NCI-H2081 treated with DMSO at 0.1 percent for 48 hours (cell line): Measurements from ENCODE around the gene RALGAPA2.

Experiments used
- DNase-seq: peaks from one replicate; lab custom pipeline; 2025; lab: John Stamatoyannopoulos, UW

RALGAPA2 gene

DNA sequence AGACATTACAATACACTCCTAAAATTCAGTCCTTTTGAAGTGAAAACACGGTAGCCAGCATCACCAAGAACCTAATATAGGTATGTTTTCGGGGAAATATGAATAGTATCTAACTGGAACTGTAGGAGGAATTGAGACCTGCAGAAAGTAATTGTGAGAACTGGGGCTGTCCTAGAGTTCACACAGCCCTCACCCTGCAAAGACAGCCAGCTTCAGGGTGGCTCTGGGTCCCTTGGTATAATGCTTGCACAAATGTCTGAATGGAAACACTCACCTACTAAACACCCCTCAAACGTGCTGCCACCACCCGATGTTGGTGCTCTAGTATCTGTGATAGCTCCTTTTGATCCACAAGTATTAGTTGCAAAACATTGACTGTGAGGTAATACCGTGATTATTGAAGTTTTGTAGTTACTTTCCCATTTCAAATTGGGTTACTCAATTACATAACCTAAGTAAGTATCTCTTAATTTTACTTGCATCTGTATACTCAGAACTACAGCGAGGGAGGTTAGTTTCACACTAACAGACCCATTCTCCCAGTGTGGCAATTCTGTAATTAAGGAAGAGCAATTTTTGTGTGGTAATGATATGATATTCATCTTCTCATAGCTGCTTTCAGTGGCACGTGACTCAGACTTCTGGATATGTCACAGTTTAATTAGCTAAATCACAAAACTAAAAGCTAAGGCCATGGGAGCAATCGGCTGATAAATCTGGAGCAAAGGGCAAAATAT, 215.0 kb downstream of the RALGAPA2 start:
- DNase-seq: no peak

DNA sequence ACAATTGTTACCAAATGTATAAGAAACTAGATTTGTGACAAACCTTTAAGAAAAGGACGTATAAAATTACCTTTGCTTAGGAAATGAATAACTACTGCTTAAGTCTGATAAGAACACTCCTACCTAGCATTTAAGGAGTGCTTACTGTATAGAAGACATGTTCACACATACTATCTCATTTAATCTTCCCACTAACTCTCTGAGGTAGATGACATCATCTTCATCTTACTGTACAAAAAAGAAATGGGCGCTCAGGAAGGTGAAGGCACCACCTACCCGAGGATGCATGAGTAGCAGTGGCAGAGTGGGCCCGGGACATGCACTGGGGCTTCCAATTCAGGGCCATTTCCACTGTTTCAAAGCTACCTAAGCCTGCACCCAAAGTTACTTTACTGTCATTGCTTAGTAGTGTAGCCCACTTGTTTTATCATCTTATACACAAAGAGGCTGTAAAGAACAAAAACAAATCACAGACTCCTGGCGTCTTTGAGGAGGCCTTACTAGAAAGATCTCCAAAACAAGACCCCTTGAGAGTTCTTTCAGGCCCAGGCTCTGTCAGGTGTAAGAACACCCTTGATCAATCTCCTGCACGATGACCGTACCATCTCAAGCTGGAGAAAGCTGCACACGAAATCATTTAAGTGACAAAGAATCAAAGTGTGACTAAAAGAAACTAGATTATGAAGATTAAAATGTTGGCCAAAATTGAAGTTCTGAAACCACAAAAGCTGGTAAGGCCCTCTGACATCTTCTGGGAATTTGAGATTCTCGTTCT, 216.5 kb downstream of the RALGAPA2 start:
- no peak for DNase-seq

DNA sequence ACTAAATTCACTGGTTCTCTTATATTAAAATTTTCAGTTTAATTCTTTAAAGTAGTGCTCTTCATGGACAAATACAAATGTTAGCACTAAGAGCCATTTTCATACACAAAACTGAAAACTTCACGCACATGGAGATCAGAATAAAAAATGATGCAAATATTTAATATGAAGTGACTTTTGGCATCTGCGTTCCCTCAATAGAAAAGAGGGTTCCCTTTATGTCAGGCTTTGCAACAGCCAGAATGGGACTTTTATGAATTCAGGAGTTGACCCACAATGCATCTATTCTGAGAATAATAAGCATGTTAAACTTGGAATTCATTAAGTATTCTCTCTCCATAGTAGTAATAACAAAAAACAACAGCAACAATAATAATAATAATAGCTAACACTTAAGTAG, 218.7 kb downstream of the RALGAPA2 start:
- DNase-seq: no peak

DNA sequence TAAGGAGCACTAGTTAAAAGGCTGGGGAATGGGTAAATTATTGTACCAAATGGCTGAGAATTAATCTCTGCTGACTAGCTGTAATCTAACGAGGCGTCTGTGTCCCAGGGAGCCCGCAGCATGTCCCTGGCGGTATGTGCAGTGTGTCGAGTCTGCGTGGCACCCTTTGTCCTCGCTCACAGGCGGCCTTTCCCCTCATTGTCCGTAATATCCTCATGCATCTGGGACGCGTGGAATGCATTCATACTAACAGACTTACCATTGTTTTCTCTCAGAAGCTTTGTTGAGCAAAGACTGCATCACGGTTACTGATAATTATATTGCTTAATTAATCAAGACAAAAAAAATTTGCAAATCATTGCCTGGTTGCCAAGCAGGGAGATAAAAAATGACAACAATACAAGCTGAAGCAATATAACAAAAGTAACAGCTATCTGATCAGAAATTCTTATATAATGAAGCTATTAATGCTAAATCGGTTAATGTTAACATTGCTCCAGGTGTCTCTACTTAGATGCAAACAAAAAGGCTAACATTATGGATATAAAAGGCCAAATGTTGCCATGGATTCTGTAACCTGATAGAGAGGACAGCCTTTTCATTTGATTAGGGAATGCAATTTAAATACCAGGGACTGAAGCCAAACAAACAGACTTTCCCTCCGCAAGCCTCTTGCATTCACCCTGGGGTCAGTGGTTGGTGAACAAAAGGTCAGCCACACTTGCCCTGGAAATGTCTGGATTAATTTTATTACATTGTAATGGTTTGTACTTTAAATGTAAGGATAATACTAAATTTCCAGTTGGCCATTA, 219.7 kb downstream of the RALGAPA2 start:
- peak; percentile 90 for DNase-seq

DNA sequence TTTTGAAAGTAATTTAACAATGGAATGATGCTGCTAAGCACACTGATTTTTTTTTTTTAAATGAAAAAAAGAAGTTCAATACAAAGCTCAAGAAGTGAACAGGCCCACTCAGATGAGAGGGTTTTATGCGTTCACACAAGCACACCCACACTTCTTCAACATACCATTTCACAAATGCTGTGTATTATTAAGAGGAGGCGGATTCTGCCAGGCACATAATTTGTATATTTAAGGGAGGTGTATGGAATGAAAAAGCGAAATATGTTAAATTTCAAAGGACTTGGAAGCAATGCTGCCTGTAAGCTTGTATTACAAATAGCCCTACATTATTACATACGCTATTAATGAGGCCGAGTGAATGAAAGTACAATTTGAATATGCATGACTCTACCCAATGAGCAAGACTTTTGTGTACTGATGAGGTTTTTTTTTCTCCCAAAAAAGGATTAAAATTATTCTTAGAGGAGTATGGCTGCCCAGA, 220.6 kb downstream of the RALGAPA2 start:
- DNase-seq: no peak

DNA sequence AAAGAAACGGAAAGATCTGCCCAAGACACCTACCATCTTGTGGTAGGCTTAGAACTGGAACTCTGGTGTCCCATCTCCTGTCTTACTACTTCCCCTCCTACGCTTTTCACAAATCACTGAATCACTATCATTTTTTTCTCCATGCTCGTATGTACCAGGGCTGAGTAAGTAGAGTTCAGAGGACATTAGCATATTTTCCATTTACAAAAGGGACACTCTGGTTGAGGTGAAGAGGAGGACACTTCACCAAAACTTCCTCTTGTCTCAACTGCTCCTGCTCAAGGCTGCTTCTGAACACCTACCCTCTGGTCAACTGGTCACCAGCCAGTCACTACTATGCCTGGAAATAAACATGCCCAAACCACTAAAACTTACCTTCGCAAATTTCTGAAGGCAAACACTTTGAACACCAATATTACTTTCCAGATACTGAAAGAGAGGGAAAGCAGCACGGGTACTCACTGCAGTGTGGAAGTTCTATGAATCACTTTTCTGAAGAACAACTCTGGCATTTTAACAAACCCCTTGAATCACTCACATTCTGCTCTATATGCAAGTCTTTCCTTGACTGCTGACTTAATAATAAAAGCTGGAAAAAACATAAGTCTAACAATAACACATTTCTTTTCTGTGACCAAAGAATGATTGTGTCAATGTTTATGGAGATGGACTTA, 221.2 kb downstream of the RALGAPA2 start:
- no peak for DNase-seq

DNA sequence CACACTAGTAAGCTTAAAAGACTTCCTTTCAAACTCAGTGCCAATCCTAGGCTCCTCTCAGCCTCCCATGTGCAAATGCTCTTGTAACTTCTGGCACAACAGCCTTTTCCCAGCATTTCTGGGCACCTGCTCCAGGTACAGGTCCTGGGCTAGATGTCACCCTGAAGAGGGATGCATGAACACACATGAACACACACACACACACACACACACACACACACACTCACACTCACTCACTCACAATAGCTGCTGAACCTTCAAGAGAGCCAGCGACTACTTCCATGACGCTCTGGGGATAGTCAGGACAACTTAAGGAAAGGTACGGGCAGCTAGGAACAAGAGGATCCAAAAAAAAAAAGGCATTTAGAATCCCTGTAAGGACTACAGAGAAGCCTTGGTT, 221.8 kb downstream of the RALGAPA2 start:
- no peak for DNase-seq

DNA sequence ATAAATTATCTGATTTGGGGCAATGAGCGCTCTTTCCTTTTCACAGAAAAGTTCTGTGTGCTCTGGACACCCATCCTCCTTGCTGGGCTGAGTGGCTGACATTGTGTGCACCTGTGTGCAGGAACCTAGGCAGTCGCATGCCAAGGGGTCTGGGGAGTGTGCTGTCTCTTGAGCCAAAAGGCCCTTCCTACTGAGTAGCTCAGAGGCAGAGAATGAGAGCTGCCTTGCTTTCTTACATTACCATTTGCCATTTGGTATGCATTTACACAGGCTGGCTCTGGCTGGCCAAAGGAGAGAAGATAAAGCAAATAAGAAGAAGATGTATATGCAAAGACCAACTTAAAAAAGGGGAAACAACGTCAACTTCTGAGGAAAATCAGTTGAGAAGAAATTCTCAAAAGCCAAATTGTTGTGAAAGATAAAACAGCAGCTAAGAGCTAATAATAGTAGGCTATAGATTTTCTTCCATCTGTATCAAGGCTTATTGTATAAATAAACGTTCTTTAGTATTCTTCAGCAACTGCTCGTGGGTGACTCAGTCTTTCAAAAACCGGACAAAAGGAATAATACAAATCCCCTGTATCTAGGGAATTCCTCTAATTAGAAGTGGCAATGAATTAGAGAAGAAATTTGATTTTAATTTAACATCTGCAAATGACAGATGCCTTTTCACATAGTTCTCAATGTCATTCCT, 222.6 kb downstream of the RALGAPA2 start:
- DNase-seq: no peak

DNA sequence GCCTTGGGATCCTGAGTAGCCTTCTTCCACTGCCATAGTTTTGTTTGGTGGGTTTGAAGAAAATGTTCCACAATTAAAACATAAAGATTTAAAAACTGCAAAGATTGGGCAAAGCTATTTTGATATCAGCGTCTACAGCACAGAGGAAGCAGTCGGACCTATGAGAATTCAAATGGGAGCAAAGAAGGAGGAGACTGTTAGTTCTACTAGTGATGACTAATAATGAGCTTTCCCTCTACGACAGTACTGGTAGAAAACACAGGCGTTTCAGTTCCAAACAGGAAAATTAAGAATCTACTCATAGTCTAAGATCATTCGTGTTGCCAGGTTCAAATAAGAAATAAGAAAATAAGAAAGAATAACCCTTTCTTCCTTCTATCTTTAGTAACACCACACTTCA, 223.4 kb downstream of the RALGAPA2 start:
- DNase-seq: no peak

DNA sequence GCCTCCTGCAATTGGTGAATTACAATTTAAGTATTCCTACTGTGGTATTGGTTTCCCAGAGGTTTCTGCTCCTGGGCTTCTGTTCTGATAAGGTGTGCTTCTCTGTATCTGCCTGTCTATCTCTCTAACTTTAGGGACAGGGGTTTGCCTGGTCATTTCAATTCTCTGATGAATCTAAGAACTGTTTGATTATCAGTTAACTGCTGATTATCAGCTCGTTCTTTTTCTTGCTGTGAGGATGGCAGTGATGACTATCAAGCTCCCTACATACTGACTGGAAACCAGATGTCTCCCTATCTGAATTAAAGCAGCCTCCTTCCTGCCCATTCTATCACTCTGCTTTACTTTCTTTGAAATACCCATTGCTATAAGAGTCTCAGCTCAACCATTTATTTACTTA, 224.1 kb downstream of the RALGAPA2 start:
- DNase-seq: no peak

DNA sequence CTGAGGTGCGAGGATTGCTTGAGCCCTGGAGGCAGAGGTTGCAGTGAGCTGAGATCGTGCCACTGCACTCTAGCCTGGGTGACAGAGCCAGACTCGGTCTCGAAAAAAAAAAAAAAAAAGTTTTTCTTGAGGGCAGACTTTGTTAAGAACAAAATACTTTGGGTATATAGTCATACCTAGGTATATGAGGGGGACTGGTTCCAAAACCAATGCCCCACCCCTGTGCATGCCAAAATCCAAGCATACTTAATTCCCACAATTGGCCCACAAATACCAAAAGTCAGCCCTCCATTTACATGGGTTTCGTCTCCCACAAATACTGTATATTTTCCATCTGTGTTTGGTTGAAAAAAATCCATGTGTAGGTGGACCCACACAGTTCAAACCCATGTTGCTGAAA, 224.6 kb downstream of the RALGAPA2 start:
- no peak for DNase-seq

DNA sequence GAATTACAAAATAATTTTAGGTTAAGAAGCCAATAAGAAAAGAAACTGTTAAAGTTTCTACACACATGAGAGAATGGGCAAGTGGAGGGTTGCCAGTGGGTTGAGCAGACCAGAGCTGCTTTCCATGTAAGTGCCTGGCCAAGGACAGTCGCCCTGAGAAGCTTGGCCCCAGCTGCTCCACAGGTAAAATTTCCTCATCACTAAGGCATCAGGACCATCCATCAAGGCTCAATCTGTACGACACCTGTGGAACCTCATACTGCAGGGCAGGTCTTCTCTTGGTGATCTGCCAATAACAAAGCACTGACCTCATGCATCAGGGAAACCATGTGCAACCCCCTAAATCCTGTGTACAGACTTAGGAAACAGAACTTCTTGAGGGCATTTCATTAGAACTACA, 229.1 kb downstream of the RALGAPA2 start:
- DNase-seq: no peak

DNA sequence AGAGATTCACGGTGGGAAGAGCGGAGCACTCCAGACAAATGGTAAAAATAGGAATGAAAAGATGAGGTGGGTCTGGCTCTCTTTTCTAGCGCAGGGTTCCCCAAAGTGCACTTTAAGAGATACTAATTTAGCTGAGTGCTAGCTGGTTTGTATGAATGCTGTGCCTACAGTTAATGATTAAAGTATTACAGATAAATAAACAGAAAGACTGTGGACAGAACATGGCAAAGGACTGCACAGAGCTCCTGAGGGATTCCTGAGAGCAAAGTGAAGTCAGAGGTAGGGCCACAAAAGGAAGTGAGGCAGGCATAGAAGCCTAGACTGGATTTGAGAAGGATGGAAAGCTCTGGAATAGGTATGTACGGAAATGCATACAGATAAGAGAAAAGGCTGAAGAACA, 230.0 kb downstream of the RALGAPA2 start:
- no peak for DNase-seq

DNA sequence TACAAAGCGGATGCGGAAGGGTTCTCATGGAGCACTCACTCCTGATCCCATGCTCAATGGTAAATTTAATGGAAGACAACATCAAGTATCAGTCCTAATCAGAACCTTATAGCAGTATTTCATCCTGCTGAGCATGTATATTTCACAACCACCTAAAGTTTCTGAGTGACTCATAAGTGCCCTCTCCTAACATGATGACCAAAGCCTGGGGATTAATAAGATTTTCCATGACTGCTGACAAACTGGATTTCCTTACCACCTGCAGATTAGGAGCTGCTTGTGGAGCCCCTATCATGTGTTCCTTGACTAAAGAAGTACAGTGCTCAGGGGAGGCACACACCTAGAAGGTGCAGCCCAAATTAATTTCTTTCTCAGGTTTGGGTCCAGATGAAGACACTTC, 231.8 kb downstream of the RALGAPA2 start:
- no peak for DNase-seq

DNA sequence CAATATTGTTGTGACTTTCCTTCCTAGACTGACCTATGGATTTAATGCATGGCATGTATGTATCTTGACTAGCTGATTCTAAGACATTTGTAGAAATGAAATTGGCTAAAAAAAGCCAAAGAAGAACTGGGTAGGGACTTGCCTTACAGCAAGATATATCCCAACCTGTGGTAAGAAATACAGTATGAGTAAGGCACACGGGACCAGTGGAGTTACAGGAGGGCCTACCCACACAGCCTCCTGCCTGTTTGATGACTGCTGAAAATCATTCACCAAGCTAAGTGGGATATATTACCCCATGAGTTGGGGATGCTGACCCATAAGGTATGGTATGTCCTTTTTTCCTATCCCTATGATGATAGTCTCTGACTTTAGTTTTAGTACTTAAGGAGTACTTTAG, 232.3 kb downstream of the RALGAPA2 start:
- DNase-seq: no peak

DNA sequence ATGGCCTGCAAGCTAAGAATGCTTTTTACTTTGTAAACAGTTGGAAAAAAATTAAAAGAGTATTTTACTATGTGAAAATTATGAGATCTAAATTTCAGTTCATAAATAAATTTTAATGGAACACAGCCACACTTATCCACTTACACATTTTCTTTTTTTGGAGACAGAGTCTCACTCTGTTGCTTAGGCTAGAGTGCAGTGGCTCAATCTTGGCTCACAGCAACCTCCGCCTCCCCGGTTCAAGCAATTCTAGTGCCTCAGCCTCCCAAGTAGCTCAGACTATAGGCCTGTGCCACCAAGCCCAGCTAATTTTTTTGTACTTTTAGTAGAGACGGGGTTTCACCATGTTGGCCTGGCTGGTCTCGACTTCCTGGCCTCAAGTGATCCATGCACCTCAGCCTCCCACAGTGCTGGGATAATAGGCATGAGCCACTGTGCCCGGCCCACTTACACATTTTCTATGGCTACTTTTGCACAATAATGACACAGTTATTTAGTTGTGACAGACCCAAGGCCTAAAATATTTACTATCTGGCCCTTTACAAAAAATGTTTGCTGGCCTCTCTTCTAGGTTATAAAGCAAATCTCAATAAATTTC, 234.9 kb downstream of the RALGAPA2 start:
- no peak for DNase-seq

DNA sequence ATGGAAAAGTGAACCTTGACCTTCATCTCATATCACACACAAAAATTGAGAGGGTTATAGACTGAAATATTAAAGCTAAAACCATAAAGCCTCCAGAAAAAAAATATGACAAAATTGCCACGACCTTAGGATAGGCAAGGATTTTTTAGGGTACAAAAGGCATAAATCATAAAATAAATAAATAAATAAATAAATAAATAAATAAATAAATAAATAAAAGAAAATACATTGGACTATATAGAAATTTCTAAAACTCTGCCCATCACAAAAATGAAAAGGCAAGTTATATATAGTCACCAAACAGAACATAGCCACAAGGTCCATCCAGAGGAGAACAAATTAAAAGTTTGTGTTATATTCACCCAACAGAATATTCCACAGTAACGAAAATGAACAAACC, 235.9 kb downstream of the RALGAPA2 start:
- no peak for DNase-seq

DNA sequence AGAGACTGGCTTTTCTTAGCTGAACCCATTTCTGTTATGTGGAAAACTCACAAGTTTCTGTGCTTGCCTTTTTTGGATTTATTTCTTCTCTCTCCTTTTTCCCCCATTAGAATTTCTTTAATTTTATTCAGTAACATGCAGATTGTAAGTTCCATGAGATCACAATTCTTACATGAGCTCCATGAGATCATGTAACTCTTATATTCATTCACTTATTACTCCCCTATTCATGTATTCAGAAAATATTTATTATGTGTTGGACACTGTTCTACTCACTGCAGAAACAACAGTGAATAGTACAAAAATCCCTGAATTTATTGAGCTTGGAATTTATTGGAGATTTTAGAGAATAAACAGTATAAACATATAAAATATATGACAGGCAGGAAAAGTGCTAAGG, 238.8 kb downstream of the RALGAPA2 start:
- no peak for DNase-seq

DNA sequence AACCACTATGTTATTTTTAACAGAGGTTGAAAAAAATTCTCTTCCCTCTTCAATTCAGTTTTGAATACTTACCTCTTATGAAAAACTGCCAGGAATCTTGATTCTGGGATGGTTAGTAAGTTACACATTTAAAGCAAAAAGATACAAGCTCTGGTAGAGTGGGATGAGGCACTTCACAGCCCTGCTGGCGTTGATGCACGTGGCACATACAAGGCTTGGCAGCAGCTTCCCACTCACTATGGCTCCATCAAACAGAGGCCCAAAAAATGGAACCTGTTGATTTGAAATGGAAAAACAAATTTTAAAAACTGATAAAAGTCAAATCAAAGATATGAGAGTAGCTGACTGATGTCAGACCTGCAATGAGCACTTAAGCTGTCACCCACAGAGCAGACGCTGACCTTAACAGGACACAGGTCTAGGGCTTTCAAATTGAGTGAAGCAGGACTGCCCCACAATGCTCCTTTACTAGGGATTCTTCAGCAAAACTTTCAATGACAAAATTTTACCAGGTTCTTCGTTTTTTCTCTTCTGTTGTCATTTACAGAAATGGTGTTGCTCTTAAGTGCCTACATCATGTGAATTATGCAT, 239.7 kb downstream of the RALGAPA2 start:
- DNase-seq: no peak

DNA sequence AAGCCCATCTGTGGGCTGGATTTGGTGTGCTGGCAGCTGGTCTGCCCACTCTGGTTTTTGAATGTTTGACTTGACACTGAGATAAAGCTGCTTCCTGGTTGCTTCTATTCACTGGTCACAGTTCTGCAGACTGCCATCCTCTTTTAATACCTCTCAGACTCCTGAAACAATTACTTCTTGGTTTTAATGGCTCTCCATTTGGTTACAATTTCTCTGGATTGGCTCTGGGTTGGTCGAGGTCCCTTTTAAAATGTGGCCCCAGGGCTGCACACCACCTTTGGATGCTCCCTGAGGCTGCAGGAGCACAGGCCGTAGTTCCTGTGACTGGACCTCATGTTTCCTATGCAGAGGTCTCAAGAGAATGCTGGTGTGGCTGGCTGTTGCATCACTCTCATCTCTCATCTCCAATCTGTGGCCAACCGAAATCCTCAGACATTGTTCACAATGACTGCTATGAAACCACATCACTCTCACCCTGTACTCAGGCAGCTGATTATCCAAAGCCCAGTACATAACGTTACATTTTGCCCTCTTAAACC, 246.0 kb downstream of the RALGAPA2 start:
- DNase-seq: no peak
